ENCODE measurements around the gene KCNK15. TPM values are rescaled to one million over a fixed set of nuclear protein-coding genes. Genes with fewer than 3 reads are reported as not detected.

The KCNK15 gene
- total and polyA plus RNA-seq, 9 donors: 0.93 to 21.6 (median 4.4) TPM

DNA sequence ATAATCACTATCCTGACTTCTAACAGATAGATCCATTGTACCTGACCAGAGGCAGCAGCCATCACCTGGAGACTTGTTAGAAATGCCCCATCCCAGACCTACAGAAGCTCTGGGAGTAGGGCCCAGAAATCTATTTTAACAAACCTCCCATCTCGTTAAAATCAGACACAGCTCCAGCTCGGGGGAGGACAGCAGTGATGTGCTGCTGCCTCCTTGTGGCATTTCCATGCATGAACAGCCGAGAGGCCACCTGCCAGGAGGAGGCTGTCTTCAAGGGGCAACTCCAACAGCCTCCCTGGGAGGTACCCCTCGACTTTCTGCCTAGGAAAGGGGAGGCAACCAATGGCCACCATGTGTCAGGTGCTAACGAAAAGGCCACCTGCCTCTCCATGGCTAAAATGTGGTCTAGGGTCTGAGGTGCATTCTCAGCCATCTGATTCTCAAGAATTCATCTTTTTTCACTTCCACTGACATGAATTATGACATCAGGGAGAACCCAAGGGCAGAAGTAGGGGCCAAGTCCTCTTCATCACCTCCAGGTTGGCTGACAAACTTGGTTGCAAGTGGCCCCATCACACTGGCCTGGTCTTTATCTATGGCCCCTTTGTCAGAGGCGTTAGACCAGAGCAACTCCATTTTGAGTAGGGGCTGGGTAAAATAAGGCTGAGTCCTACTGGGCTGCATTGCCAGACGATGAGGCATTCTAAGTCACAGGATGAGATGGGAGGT, 12.2 kb upstream of the KCNK15 start:
- Histone ChIP-seq H3K27me3 (no peaks in the 10 kb centered on the region), H3K4me3 (no peak overlapping the region), H3K9me3 (no peaks in the 10 kb centered on the region), H3K27ac (no peak overlapping the region), H3K36me3 (no peaks in the 10 kb centered on the region), H3K4me1 (ENCODE audit: insufficient read depth) (peaks cover 13% of the 10 kb centered on the region)
- DNase-seq: peak; percentile 76 to 85 (median 83)
- TF ChIP-seq, protein P1, sequence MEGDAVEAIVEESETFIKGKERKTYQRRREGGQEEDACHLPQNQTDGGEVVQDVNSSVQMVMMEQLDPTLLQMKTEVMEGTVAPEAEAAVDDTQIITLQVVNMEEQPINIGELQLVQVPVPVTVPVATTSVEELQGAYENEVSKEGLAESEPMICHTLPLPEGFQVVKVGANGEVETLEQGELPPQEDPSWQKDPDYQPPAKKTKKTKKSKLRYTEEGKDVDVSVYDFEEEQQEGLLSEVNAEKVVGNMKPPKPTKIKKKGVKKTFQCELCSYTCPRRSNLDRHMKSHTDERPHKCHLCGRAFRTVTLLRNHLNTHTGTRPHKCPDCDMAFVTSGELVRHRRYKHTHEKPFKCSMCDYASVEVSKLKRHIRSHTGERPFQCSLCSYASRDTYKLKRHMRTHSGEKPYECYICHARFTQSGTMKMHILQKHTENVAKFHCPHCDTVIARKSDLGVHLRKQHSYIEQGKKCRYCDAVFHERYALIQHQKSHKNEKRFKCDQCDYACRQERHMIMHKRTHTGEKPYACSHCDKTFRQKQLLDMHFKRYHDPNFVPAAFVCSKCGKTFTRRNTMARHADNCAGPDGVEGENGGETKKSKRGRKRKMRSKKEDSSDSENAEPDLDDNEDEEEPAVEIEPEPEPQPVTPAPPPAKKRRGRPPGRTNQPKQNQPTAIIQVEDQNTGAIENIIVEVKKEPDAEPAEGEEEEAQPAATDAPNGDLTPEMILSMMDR (IDR thresholded peaks at IDR 0.05): peak; percentile 89 to 98 (median 91)
- no peak for TF ChIP-seq EP300 (IDR thresholded peaks at IDR 0.05)
- intact Hi-C loops (cut with DNase I): loop anchor here in 3 of 4 donors (2.0 kb wide), 1 partner anchor 49 kb away; no protein-coding TSS in a partner anchor
- WGBS, 3 donors: 17 to 25% (median 19%) methylated on average over 7 of the region's 7 CpGs

DNA sequence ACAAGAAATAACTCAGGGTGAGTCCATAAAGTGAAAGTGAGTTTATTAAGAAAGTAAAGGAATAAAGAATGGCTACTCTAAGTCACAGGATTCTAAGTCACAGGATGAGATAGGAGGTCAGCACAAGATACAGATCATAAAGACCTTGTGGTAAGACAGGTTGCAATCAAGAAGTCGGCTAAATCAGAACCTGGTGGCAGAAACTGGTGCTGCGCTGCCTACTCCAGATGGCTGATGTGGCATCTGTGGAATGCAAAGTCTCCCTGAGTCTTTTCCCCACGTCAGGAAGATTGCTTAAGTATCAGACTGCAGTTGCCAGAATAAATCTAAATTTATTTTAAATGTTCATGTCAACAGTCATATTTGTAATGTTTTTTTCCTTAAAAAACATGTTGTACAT, 10.7 kb upstream of the KCNK15 start:
- WGBS, 3 donors: 60 to 71% (median 65%) methylated on average over 3 of the region's 3 CpGs
- DNase-seq: no peak
- peaks cover 7% of the 10 kb centered on the region for H3K4me1 ChIP-seq (ENCODE audit: insufficient read depth)
- H3K27ac ChIP-seq: no peak overlapping the region
- no peaks in the 10 kb centered on the region for H3K27me3 ChIP-seq
- intact Hi-C loops (cut with DNase I): no loop called here
- TF ChIP-seq POLR2A (IDR thresholded peaks at IDR 0.05) (no peak), EP300 (IDR thresholded peaks at IDR 0.05) (no peak)
- TF ChIP-seq, protein P1 (IDR thresholded peaks at IDR 0.05): no peak
- H3K36me3 ChIP-seq: no peaks in the 10 kb centered on the region
- H3K4me3 ChIP-seq: no peak overlapping the region
- no peaks in the 10 kb centered on the region for H3K9me3 ChIP-seq

DNA sequence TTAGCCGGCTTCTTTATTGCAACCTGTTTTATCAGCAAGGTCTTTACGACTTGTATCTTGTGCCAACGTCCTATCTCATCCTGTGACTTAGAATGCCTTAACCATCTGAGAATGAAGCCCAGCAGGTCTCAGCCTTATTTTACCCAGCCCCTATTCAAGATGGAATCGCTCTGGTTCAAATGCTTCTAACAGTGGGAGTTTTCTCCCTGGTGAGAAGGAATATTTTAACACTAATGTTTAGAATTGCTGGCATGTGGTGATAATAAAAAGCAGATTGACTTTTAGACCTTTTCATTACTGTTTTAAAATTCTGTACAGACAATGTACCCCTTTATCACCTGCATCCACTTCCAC, 9.9 kb upstream of the KCNK15 start:
- TF ChIP-seq EP300 (IDR thresholded peaks at IDR 0.05): no peak
- no peak for TF ChIP-seq POLR2A (IDR thresholded peaks at IDR 0.05)
- TF ChIP-seq, protein P1 (IDR thresholded peaks at IDR 0.05): no peak
- Histone ChIP-seq H3K4me3 (no peak overlapping the region), H3K27ac (no peak overlapping the region), H3K9me3 (no peaks in the 10 kb centered on the region), H3K36me3 (no peaks in the 10 kb centered on the region), H3K27me3 (no peaks in the 10 kb centered on the region), H3K4me1 (ENCODE audit: insufficient read depth) (peaks cover 7% of the 10 kb centered on the region)
- intact Hi-C loops (cut with DNase I): no loop called here
- DNase-seq: no peak
- WGBS, 3 donors: 86 to 92% (median 88%) methylated on average over 4 of the region's 4 CpGs

DNA sequence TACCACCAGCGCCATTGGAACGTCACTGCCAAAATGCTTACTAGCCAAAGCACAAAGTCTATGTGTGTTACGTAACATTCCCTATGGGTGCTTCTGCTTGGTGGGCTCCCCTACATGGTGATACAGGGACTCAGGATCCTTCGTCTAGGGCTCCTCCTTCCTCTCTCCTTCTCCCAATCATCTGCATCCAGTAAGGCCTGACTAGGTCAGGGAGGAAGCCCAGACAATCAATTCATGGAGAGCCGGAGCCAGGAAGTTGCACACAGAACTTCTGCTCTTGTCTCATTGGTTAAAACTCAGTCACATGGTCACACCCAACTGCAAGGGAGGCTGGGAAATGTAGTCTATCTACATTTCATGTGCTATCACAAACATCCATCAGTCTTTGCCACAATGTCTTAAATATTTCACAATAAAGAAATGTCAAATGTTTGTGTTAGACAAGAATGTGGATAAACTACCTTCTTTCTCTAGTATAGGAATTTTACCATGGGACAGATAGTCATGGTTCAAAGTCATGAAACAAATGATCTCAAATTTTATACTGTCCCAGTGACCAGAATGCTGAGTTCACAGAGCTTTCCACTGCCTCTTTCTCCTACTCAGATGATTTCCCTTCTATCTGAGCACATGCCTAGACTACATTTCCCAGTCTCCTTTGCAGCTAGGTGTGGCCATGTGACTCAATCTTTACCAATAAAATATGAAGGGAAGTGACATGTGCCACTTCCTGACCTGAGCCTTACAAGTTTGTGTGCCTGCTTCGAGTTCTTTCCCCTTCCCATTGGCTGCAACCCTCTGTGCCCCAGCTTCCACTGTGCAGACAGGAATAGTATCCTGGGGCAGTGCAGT, 9.3 kb upstream of the KCNK15 start:
- peak in 4 of 5 donors; percentile 58 to 81 (median 64) for DNase-seq
- no peaks in the 10 kb centered on the region for H3K36me3 ChIP-seq
- no peaks in the 10 kb centered on the region for H3K9me3 ChIP-seq
- H3K4me3 ChIP-seq: no peak overlapping the region
- WGBS, 3 donors: 35 to 40% (median 36%) methylated on average over 6 of the region's 6 CpGs
- H3K27ac ChIP-seq: no peak overlapping the region
- intact Hi-C loops (cut with DNase I): no loop called here
- peaks cover 7% of the 10 kb centered on the region for H3K4me1 ChIP-seq (ENCODE audit: insufficient read depth)
- H3K27me3 ChIP-seq: no peaks in the 10 kb centered on the region
- no peak for TF ChIP-seq POLR2A (IDR thresholded peaks at IDR 0.05)
- TF ChIP-seq, protein P1 (IDR thresholded peaks at IDR 0.05): peak in 1 of 3 donors; percentile 20
